Stimulated activated CD8-positive, alpha-beta memory T cell treated with anti-CD3 and anti-CD28 coated beads, Interleukin-4, amount 100 ng/mL, for 48 hours (primary cell): ENCODE results near the gene ELL.
"Not testable (repeated sequence)": the region's sequence is repeated elsewhere in the genome, so short reads cannot be mapped to it uniquely, and the experiment has no call there.

ENCODE experiments used
- DNase-seq: peaks from one replicate; pipeline ENCODE4 v3.0.0-alpha.2; 2020

Gene ELL

DNA sequence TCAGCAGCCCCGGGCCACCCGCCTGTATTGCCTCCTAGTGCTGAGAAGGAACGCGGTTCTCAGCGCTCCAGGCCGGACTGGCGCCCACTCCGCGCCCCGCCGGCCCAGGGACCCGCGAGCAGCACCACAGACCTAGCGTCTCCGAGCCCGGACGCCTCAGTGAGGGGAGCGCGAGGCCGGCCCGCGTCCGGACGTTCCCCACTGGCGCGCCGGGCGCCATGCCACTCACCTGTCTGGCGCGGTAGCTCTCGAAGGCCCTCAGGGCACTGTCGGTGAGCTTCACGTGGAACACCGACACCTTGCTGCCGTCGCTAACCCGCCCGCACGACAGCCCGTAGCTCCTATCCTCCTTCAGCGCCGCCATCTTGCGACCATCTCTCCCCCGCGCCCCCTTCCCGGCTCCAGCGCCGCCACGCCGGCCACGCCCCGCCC is at the start of gene ELL:
Gene ELL (minus strand): TSS at position 379 of the 432 bp plus-strand sequence. CDS start 15 bp downstream, at position 364.
- DNase-seq = no peak

DNA sequence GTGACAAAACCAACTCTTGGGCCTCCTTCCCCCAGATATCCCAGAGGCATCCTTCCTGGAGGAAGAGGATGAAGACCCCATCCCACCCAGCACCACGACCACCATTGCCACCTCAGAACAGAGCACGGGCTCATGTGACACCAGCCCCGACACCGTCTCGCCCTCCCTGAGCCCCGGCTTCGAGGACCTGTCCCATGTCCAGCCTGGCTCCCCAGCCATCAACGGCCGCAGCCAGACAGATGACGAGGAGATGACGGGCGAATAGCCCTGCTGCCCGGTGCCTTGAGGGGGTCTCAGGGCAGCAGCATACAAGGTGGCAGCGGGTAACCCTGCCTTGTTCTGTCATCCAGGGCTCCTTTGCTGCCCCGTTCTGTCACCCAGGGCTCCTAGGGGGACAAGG is 46.5 kb upstream of the ELL start:
- DNase-seq = no peak

DNA sequence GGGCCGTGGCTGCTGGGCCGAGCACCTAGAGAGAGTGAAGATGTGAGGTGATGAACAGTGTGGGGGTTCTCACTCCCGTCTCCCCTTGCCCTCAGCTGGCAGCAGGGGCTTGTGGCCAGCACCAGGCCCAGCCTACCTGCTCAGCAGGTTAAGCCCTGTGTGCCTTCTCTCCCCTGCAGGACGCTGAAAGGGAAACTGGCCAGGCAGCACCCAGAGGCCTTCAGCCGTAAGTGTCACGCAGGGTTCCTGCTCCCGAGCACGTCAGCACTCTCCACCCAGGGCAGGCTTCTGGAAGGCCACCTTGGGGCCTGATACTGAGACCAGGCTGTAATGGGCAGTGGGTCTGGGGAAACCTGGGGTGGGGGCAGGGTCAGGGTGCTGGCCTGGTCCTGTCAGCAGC is 45.1 kb upstream of the ELL start:
- no peak for DNase-seq

- no peak for DNase-seq
These were observed 40.2 kb upstream of the ELL start for GRCh38 chr19:18562086-18562485.

DNA sequence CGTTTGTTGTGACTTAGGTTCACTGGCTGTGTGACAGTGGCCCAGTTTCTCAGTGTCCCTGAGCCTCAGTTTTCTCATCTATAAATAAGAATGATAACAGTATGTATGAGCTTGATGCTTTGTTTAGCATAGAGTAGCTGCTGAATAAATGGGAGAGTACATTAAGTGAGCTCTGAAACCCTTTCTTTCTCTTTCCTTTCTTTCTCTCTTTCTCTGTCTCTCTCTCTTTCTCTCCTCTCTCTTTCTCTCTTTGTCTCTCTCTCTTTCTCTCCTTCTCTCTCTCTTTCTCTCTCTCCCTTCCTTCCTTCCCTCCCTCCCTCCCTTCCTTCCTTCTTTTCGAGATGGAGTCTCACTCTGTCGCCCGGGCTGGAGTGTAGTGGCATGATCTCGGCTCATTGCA is 37.8 kb upstream of the ELL start:
- no peak for DNase-seq

DNA sequence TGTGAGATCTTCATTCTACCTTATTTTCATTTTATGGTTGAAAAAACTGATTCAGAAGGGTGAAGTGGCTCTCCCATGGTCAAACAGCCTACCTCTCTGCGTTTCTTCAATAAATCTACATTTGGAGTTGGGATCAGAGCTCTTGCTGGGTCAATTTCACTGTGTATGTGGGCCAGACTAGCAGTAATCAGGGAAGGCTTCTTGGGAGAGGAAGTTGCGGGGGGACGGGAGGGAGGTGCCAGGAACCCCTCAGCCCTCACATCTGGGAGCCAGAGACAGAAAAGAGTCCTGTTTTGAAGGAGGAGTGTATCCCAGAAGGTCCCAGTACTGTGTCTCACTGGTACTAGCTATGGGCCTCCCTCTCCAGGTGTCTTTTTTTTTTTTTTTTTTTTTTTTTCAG is 36.7 kb upstream of the ELL start:
- no peak for DNase-seq

DNA sequence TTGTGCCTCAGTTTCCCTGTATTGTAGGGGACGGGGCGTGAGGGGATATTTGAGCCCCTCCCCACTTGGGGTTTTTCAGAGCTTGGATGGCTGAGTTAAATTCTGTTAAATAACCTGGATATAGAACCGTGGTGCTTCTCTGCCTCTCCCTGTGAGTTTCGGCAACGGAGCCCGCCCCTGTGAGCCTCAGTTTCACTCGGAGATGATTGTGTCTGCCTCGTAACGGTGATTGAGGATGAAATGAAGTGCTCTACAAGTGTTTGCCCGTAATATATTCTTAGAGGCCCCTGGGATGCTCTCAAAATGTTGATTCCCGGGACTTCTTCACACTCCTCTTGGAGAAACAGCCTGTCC is 36.3 kb upstream of the ELL start:
- DNase-seq = no peak

DNA sequence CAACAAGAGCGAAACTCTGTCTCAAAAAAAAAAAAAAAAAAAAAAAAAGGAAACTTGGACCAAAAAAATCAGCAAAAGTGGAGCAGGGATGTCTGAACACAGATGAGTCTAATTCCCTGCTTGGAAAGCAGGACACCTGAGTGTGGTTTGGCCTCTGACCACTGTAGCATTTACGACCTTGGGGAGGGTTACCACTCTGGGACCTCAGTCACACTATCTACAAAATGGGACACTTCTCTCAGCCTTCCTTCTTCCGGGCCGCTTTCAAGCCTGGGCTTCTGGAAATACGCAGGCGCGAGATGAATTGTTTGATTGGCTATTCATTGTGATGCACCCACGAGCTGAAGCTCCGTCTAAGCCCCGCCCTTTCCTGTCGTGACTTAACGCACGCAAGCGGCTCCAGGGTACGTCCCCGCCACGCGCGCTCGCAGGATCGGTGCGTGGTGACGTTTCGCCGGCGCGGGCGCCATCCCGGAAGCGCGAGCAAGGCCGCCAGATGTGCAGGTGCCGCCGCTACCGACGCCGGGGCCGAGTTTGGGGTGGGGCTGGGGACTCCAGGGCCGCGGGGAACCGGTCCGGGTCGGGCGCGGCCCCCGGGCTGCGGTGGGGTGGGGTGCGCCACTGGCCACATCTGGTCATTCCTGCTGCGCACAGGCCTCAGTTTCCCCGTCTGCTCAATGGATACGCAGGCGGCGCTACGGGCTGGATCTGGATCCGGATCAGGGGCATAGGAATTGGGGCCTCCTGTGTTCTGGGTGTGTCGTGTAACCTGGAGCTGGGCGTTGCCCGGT is 35.7 kb upstream of the ELL start, which contains the start of gene KXD1:
Gene KXD1 (plus strand): TSS at position 460 of the 791 bp plus-strand sequence. CDS start 4,187 bp downstream, outside the sequence.
- DNase-seq = peak; percentile 98

DNA sequence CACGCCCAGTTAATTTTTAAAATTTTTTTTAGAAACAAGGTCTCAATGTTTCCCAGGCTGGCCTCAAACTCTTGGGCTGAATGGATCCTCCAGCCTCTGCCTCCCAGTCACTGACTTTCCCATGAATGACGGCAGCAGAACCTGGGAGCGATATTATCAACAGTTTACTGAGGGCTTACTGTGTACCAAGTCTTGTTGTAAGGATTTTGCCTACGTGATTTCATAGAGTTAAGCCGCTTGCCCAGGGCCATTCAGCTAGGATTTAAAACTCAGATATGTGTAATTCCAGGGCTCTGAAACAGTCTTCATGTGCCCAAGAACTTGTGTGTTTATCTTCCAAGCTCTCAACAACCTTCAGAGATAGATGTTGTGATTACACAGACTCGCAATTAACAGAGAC is 29.8 kb upstream of the ELL start:
- DNase-seq = no peak

DNA sequence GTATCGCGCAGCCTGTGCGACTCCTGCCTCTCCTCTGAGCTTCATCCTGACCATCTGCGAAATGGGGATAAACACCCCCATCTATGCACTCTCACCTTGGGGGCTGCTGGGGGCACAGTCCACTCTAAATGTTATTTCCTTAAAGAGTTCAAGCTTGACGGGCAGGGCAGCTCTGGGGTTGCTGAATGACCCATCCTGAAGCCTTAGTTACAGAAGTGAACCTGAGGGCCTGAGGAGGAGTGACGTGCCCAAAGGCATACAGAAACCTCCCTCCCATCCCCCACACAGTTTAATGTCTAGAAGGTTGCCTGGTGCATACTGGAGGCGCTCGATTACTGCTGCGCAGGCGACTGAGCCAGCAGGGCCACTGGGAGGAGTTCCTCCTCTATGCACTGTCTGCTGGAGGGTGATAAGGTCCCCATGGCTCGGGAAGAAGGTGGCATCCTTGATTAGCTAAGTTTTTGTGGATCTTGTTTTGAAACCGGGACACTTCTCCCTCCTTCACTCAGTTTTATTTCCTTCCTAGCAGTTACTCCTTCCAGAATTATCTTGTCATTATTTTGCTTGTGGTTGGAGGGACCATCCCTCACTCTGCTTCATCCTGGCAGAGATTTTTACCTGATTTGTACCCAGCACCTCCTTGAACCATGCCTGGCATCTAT is 22.1 kb upstream of the ELL start:
- peak; percentile 82 for DNase-seq

DNA sequence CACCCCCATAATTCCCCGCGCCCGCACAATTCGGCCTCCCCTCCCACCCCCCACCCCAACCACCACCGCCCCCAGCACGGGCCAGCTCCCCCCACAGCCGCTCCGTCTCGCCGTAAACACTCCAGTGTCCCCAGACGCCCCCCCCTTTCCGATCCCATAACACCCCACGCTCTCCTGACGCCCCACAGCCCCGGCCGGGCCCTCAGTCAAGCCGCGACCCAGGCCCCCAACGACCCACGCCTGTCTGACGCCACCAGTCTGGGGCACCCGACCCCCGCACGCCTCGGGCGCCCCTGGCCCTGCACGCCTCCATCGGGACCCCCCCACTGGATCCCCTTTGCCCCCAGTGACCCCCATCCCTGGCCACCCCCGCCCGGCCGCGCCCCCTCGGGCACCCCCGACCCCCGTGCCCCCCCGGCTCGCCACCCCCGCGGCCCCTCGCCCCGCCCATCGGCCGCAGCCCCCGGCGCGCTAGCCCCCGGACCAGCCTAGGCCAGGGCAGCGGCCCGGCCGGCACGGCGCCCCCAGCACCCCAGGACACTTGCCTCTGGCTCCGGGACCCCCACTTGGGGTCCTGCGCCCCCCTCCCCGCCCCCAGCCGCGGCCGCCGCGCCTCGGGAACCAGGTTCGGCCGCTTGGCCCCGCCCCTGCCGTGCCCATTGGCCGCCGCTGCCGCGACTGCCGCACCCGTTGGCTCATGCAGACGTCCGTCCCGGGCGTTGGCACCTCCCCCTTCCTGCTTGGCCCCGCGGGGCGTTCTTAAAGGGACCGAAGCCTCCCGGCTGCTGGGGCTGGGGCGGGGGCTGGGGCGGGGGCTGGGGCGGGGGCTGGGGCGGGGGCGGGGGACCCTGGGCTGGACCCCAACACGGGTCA is 21.3 kb upstream of the ELL start, which contains the start of gene FKBP8:
Gene FKBP8 (minus strand): TSS at position 633 of the 873 bp plus-strand sequence. CDS start 1,603 bp downstream, outside the sequence.
- DNase-seq = peak; percentile 97

GRCh38 chr19:18541992-18542940 is 20.4 kb upstream of the ELL start:
- no peak for DNase-seq

GRCh38 chr19:18541258-18541991 is 19.6 kb upstream of the ELL start:
- DNase-seq = peak; percentile 52

GRCh38 chr19:18540200-18540599 is 18.3 kb upstream of the ELL start:
- not testable (repeated sequence) for DNase-seq

DNA sequence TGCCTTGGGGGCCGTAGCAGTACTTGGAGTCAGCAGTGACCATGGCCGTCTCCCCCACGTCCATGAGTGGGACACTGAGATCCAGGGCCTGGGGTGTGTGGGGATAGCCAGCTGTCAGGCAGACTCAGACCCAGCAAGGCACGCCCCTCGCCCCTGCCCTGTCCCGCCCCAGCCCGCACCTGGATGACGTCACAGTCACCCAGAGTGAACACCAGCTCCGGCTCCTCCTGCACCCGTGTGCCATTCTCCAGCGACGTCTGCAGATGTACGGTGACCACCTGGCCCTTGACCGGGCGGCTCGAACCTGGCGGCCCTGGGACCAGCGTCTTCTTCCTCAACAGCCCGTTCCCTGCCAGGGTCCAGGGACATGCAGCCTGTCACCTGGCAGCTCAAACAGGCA is 17.5 kb upstream of the ELL start:
- no peak for DNase-seq

DNA sequence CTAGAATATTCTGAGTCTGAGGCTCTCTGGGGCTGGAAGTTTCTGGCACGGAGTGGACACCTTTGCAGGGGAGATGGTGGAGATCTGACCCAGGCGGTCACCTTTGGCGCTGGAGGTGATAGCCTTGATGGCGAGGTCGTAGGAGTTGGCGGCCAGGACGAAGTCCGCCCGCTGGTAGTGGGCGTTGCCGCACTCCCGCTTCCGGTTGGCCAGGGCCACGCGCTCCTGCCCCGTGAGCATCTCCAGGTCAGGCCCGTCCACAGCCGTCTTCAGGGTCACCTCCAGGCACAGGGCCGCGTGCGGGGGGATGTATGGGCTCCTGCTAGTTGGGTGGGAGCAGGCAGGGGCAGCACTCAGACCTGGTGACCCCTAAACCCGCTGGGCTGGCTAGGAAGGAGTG is 16.2 kb upstream of the ELL start:
- DNase-seq = no peak

DNA sequence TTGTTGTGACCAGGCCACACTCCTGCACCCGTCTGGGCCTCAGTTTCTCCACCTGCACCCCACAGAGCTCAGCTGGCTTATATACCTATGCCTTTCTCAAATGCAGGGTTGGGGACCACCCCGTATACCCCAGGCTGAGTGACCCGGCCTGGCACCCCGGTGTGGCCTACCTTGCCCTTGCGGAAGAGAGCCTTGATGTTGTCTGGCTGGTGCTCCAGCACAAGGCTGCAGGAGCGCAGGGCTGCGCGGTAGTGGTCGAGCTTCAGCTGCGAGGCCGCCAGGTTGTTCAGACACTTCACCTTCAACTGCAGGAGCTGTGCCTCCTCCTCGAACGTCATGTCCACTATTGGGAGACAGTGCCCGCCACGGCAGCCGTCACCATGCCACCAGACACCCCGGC is 15.6 kb upstream of the ELL start:
- no peak for DNase-seq

DNA sequence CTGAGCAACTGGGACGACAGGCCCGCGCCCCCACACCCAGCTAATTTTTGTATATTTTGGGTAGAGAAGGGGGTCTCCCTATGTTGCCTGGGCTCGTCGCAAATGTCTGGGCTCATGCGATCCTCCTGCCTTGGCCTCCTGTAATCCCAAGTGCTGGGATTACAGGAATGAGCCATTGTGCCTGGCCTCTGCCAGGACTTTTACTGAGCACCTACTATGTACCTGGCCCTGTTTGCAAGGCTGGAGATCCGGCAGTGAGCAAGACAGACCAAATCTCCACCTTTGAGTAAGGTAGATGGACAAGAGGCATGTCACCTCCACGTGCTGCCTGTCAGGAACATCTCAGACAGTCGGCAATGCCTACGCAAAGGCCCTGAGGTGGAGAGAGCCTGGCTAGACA is 14.6 kb upstream of the ELL start:
- DNase-seq = no peak

DNA sequence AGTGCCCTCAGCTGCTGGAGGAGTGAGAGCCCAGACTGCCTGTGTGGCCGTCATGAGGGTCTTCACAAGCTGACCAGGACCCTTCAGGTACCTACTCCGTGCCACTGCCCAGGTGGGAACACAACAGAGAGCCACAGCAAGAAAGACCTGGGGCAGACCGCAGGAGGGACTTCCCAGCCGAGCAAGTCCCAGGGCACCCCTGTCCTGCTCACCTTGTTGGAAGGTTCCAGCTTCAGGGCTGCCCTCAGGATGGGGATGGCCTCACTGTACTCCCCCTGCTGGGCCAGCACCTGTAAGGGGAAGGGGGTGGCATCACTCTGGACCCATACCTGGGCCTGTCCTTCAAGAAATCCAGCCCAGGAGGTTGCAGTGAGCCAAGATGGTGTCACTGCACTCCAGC is 11.2 kb upstream of the ELL start:
- DNase-seq = no peak

DNA sequence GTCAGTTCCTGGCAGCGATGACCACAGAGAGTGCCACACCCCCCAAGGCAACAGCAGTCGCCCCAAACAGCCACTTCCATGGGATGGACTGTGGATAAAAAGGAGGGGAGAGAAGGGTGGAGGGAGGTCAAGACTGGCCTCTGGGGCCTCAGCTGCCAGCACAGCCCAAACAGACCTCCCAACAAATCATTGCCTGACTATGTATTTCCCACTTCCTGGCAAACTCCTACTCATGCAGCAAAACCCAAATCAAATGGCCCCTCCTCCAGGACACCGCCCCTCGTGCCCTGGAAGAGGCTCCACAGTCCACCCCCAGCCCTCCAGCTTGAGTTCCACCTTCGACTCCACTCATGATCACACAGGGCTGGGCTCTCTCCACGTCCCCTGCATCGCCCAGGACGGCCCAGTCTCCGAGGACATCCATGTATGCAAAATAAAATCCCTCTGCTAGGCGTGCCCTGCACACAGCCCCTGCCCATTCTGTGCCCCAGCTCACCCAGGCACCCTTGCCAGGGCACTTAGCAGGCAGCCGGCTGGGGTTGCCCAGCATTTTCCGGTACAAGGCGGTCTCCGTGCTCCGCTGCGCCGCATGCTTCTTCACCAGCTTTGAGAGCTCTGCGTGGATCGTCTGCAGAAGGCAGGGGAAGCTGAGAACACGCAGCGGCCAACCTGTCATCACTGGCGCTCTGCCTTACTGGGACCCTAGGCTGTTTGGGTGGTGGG is 10.5 kb upstream of the ELL start:
- no peak for DNase-seq

DNA sequence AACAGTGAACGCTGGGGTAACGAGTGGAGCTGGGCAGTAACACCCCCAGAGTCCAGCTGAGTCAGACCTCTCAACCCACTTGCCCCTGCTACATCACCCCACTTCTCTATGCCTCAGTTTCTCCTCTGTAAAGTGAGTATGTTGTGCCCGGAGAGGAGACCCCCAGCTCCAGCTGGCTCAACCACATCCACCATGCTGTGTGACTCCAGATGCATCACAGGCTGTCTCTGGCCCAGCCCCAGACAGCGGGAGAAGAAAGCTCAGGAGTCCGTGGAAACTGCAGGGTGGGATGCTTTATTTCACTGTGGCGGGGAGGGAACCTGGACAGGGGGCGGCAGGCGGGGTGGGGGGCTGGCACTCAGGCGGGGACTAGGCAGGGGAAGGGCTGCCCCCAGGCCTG is 9.6 kb upstream of the ELL start:
- DNase-seq = no peak
